HepG2 (cell line): ENCODE data around the gene MAPK10.

Experiments
- SIX4 ChIP-seq: sonication (generic); formaldehyde crosslinking; IDR thresholded peaks from 2 replicates; pipeline ENCODE4 v1.4.0; 2020; ENCODE audit warnings: missing genetic modification reagents
- TCF7L2 ChIP-seq: IDR thresholded peaks from 2 replicates; pipeline ENCODE4 v1.6.1; 2011; ENCODE audit warnings: mild to moderate bottlenecking, low read depth, low read length, moderate library complexity
- ZFP36 ChIP-seq: fragments of 150-350 bp; IDR thresholded peaks from 2 replicates; pipeline ENCODE4 v1.6.1; 2018; ENCODE audit warnings: borderline replicate concordance, low read length, low read depth; ENCODE audit not compliant: partially characterized antibody
- ZNF124 ChIP-seq: sonication (generic); formaldehyde crosslinking; IDR thresholded peaks from 2 replicates; pipeline ENCODE4 v1.4.0; 2020; ENCODE audit warnings: missing genetic modification reagents
- ZNF530 ChIP-seq: sonication (generic); formaldehyde crosslinking; IDR thresholded peaks from 2 replicates; pipeline ENCODE4 v1.5.0; 2020; ENCODE audit warnings: low read depth, mild to moderate bottlenecking, missing genetic modification reagents
- TF ChIP-seq, protein P1 (sequence below): sonication (generic); formaldehyde crosslinking; IDR thresholded peaks from 2 replicates; pipeline ENCODE4 v1.5.0; 2020; ENCODE audit warnings: mild to moderate bottlenecking, missing genetic modification reagents, moderate library complexity

DNA sequence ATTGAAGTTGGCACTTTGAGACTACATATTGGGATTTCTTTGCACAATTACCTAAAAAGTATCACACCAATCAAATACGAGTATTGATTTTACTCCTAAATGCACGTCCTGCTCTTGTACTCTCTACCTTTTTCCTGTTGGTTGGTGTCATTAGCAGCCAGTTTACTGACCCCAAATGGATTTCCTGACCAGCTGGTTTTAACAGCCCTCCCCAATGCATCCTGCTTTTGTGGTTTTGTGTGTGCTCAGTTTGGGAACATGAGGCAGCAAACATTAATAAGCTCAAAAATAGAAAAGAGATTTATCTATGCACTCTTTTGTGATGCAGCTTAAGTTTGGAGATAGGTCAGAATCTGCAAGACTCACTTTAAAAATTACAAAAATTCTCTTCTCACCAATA lies 230.3 kb downstream of the MAPK10 start:
- TF ChIP-seq TCF7L2 (no peak), ZFP36 (no peak), SIX4 (CRISPR knock-in tag) (no peak), ZNF530 (CRISPR knock-in tag) (no peak), ZNF124 (CRISPR knock-in tag) (no peak)
- TF ChIP-seq, protein P1, sequence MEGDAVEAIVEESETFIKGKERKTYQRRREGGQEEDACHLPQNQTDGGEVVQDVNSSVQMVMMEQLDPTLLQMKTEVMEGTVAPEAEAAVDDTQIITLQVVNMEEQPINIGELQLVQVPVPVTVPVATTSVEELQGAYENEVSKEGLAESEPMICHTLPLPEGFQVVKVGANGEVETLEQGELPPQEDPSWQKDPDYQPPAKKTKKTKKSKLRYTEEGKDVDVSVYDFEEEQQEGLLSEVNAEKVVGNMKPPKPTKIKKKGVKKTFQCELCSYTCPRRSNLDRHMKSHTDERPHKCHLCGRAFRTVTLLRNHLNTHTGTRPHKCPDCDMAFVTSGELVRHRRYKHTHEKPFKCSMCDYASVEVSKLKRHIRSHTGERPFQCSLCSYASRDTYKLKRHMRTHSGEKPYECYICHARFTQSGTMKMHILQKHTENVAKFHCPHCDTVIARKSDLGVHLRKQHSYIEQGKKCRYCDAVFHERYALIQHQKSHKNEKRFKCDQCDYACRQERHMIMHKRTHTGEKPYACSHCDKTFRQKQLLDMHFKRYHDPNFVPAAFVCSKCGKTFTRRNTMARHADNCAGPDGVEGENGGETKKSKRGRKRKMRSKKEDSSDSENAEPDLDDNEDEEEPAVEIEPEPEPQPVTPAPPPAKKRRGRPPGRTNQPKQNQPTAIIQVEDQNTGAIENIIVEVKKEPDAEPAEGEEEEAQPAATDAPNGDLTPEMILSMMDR, result no peak
